Lower leg skin (tissue), 4 donors: Measurements from ENCODE around the gene NSUN6. TPM values are rescaled to one million over a fixed set of nuclear protein-coding genes. Genes with fewer than 3 reads are reported as not detected.

Experiments used
- DNase-seq, 2 donors: peaks; one replicate each; pipeline ENCODE4 v3.0.0-alpha.2; 2019; ENCODE audit warnings: low spot score in 2 of 2
- H3K4me3 ChIP-seq: fragments of 200-600 bp; sonication (generic); 2 replicates; pipeline ENCODE4 v1.5.1; 2017; ENCODE audit warnings: mild to moderate bottlenecking, low read depth; ENCODE audit not compliant: poor library complexity, severe bottlenecking
- CTCF ChIP-seq, 3 donors: fragments of 450-650 bp; IDR thresholded peaks; one replicate each; pipeline ENCODE4 v1.5.1; 2016; ENCODE audit warnings: antibody characterized with exemption in 3 of 3, mild to moderate bottlenecking in 3 of 3, moderate library complexity in 2 of 3
- POLR2A ChIP-seq, 2 donors: fragments of 450-650 bp; IDR thresholded peaks; one replicate each; pipeline ENCODE4 v1.6.1; 2016 to 2017; ENCODE audit warnings: antibody characterized with exemption in 2 of 2, mild to moderate bottlenecking in 1 of 2, moderate library complexity in 1 of 2
- WGBS, 2 donors: methylation state at CpG; one replicate each; pipeline ENCODE4 v1.1.5; 2018; 5-methylcytosine and 5-hydroxymethylcytosine counted together
- intact Hi-C: fragments of 100-400 bp; cut with DNase I; formaldehyde crosslinking; loops from one replicate; pipeline ENCODE4 v1.15.0; 2023; ENCODE audit warnings: low total_unique reads
- total RNA-seq, 4 donors: library from RNA; depleted of rRNA; stranded (reverse); fragments of >200 nt; gene quantifications; one replicate each; pipeline ENCODE4 v1.1.0, GENCODE V29; 2016

The NSUN6 gene
- total RNA-seq, 4 donors from 2014 or later: 5.9 to 12.8 (median 8.6) TPM

GRCh38 chr10:18501198-18501597 lies 150.2 kb downstream of the NSUN6 start:
- DNase-seq: no peak
- intact Hi-C loops: no loop called here
- no peak for TF ChIP-seq CTCF (IDR thresholded peaks at IDR 0.05)
- TF ChIP-seq POLR2A (IDR thresholded peaks at IDR 0.05): no peak
- H3K4me3 ChIP-seq: no peak overlapping the region
- 82 to 89% methylated on average over 3 of the region's 3 CpGs for WGBS, 2 donors

DNA sequence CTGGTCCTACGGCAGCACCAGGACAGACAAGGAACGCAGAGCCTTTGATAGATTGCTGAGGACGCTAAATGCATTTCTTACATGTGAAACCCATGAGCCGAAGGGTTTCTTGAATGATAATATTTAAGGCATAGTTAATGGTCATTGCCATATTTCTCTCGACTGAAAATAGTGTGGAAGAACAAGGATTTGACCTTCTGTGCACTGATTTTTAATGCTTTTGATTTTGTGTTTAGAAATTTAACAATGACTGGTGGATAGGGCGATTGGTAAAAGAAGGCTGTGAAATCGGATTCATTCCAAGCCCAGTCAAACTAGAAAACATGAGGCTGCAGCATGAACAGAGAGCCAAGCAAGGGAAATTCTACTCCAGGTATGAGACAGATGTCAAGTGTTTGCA lies 150.8 kb downstream of the NSUN6 start:
- 88 to 95% methylated on average over 7 of the region's 7 CpGs for WGBS, 2 donors
- intact Hi-C loops: no loop called here

GRCh38 chr10:18498998-18499397 lies 152.4 kb downstream of the NSUN6 start:
- DNase-seq: no peak
- intact Hi-C loops: no loop called here

More for the DNA sequence above, 150.8 kb downstream of the NSUN6 start:
- no peak overlapping the region for H3K4me3 ChIP-seq
- DNase-seq: no peak
- TF ChIP-seq CTCF (IDR thresholded peaks at IDR 0.05) (no peak), POLR2A (IDR thresholded peaks at IDR 0.05) (no peak)

GRCh38 chr10:18497806-18498369 lies 153.5 kb downstream of the NSUN6 start:
- intact Hi-C loops: no loop called here

More at GRCh38 chr10:18498998-18499397, 152.4 kb downstream of the NSUN6 start:
- no peak overlapping the region for H3K4me3 ChIP-seq
- TF ChIP-seq POLR2A (IDR thresholded peaks at IDR 0.05) (no peak), CTCF (IDR thresholded peaks at IDR 0.05) (no peak)
- WGBS, 2 donors: 84 to 86% methylated on average over 4 of the region's 4 CpGs

More at GRCh38 chr10:18497806-18498369, 153.5 kb downstream of the NSUN6 start:
- WGBS, 2 donors: 83 to 85% methylated on average over 8 of the region's 8 CpGs
- DNase-seq: no peak
- no peak overlapping the region for H3K4me3 ChIP-seq
- TF ChIP-seq POLR2A (IDR thresholded peaks at IDR 0.05): no peak
- no peak for TF ChIP-seq CTCF (IDR thresholded peaks at IDR 0.05)

Other genes starting within 250 kb of the NSUN6 start
- 10 to 100 TPM; 10.9 to 15.9 (median 14.0) TPM for gene ARL5B, start 7.8 kb upstream of the NSUN6 start, total RNA-seq